ENCODE measurements around the gene NPFF. TPM values are rescaled to one million over a fixed set of nuclear protein-coding genes. Genes with fewer than 3 reads are reported as not detected.
A peak's percentile ranks its signal among the peaks of the same experiment; 100 is the strongest.

The NPFF gene
- total and polyA plus RNA-seq, 2 donors (not counting 1 experiment from before 2014, with no cell fraction given): not detected

DNA sequence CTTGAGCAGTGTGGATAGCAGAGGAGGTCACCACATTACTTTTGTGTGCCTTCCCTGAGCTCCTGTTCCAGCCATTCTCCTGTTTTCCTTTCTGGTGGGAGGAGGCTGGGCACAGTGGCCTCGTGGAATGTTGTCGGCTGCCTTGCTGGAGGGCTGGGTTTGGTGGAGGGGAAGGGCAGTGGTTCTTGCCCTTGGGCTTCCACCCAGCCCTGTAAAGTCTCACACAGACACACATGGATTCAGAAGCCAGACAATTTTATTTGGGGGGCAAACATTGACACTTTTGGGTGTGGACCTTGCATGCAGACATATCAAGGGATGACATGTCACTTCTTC lies 866 bp downstream of the NPFF start:
- H2AFZ ChIP-seq (ENCODE audit: low read length): no peak overlapping the region
- no peak for TF ChIP-seq EZH2 (IDR thresholded peaks at IDR 0.05; ENCODE audit: low read length, missing control alignments)
- TF ChIP-seq, protein P1, sequence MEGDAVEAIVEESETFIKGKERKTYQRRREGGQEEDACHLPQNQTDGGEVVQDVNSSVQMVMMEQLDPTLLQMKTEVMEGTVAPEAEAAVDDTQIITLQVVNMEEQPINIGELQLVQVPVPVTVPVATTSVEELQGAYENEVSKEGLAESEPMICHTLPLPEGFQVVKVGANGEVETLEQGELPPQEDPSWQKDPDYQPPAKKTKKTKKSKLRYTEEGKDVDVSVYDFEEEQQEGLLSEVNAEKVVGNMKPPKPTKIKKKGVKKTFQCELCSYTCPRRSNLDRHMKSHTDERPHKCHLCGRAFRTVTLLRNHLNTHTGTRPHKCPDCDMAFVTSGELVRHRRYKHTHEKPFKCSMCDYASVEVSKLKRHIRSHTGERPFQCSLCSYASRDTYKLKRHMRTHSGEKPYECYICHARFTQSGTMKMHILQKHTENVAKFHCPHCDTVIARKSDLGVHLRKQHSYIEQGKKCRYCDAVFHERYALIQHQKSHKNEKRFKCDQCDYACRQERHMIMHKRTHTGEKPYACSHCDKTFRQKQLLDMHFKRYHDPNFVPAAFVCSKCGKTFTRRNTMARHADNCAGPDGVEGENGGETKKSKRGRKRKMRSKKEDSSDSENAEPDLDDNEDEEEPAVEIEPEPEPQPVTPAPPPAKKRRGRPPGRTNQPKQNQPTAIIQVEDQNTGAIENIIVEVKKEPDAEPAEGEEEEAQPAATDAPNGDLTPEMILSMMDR (conservative IDR thresholded peaks at IDR 0.05 in 1 of 2, IDR thresholded peaks at IDR 0.05 in 1 of 2; ENCODE audit: low read depth in 1 of 2, low read length in 2 of 2): no peak
- H3K27me3 ChIP-seq (ENCODE audit: control insufficient read depth, insufficient read depth, low read length): no peaks in the 10 kb centered on the region
- peaks cover 16% of the 10 kb centered on the region for H3K4me1 ChIP-seq (ENCODE audit: control insufficient read depth, extremely low read depth, insufficient read depth, low read length)
- no peak overlapping the region for H3K4me3 ChIP-seq (replicated peaks in 1 of 4; ENCODE audit: control extremely low read depth in 1 of 4, insufficient read depth in 1 of 4, low read depth in 3 of 4, low read length in 4 of 4)
- H3K36me3 ChIP-seq (ENCODE audit: control insufficient read depth, insufficient read depth, low read length): peaks cover 18% of the 10 kb centered on the region
- H3K27ac ChIP-seq (ENCODE audit: insufficient read depth, low read length): peak overlapping the region; percentile 5
- H3K79me2 ChIP-seq (ENCODE audit: control insufficient read depth, insufficient read depth, low read length): peaks cover 13% of the 10 kb centered on the region
- DNase-seq (ENCODE audit: low read depth in 2 of 2): no peak
- H4K20me1 ChIP-seq (ENCODE audit: control insufficient read depth, extremely low read depth, insufficient read depth, low read length): no peaks in the 10 kb centered on the region
- no peak overlapping the region for H3K4me2 ChIP-seq (ENCODE audit: extremely low read depth, insufficient read depth, low read length)
- H3K9me3 ChIP-seq (ENCODE audit: control insufficient read depth, insufficient read depth, low read depth, low read length): no peaks in the 10 kb centered on the region
- no peak overlapping the region for H3K9ac ChIP-seq (ENCODE audit: insufficient read depth, low read length)

DNA sequence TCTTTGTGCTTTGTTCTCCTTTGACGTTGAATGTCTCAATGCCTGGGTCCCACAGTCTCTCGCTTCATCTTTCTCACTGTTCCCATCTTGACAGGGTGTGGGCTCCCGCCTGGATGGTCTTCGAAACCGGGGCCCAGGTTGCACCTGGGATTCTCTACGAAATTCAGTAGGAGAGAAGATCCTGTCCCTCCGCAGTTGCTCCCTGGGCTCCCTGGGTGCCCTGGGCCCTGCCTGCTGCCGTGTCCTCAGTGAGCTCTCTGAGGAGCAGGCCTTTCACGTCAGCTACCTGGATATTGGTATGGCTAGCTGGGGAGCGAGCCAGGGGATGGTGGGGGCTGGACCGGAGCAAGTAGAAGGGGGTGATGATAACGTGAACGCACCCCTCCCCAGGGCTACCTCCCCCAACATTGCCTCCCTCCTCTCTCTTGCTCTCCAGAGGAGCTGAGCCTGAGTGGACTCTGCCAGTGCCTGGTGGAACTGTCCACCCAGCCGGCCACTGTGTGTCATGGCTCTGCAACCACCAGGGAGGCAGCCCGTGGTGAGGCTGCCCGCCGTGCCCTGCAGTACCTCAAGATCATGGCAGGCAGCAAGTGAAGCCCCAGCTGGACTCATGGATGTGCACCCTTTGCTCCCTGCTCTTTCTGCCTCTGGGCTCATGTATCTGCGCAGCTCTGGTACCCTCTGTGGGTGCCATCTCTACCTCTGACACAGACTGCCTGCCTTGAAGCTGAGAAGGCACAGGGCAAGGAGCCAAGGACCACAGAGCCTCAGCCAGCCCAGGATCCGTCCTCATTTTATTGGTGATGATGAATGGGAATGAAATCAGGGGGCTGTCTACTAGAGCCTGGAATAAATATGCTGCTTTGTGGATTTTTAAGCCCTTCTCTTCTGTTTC lies 1.5 kb downstream of the NPFF start:
- TF ChIP-seq, protein P1 (conservative IDR thresholded peaks at IDR 0.05 in 1 of 2, IDR thresholded peaks at IDR 0.05 in 1 of 2; ENCODE audit: low read depth in 1 of 2, low read length in 2 of 2): no peak
- TF ChIP-seq EZH2 (IDR thresholded peaks at IDR 0.05; ENCODE audit: low read length, missing control alignments): no peak
- peak overlapping the region; percentile 68 for H3K4me2 ChIP-seq (ENCODE audit: extremely low read depth, insufficient read depth, low read length)
- peak in 1 of 2 donors; percentile 36 for DNase-seq (ENCODE audit: low read depth in 2 of 2)
- H3K79me2 ChIP-seq (ENCODE audit: control insufficient read depth, insufficient read depth, low read length): peaks cover 13% of the 10 kb centered on the region
- peaks cover 17% of the 10 kb centered on the region for H3K4me1 ChIP-seq (ENCODE audit: control insufficient read depth, extremely low read depth, insufficient read depth, low read length)
- H4K20me1 ChIP-seq (ENCODE audit: control insufficient read depth, extremely low read depth, insufficient read depth, low read length): no peaks in the 10 kb centered on the region
- no peak overlapping the region for H3K9ac ChIP-seq (ENCODE audit: insufficient read depth, low read length)
- no peaks in the 10 kb centered on the region for H3K9me3 ChIP-seq (ENCODE audit: control insufficient read depth, insufficient read depth, low read depth, low read length)
- H3K27ac ChIP-seq (ENCODE audit: insufficient read depth, low read length): peak overlapping the region; percentile 66
- H3K36me3 ChIP-seq (ENCODE audit: control insufficient read depth, insufficient read depth, low read length): peaks cover 18% of the 10 kb centered on the region
- H3K27me3 ChIP-seq (ENCODE audit: control insufficient read depth, insufficient read depth, low read length): no peaks in the 10 kb centered on the region
- H3K4me3 ChIP-seq (replicated peaks in 1 of 4; ENCODE audit: control extremely low read depth in 1 of 4, insufficient read depth in 1 of 4, low read depth in 3 of 4, low read length in 4 of 4): no peak overlapping the region
- H2AFZ ChIP-seq (ENCODE audit: low read length): no peak overlapping the region

DNA sequence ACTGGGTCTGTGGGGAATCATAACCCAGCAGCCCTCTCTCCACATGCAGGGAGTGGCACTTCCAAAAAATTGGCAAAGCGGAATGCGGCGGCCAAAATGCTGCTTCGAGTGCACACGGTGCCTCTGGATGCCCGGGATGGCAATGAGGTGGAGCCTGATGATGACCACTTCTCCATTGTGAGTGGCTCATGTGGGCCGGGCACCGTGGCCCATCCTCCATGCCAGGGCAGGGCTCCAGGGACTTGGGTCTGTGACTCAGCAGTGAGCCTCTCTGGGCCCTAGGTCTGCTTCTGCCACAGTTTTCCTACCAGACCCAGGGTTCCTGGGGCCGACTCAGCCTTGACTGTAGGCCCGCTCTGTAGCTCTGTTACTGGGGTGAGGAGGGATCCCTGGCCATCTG lies 2.2 kb downstream of the NPFF start:
- no peaks in the 10 kb centered on the region for H3K9me3 ChIP-seq (ENCODE audit: control insufficient read depth, insufficient read depth, low read depth, low read length)
- no peak for TF ChIP-seq EZH2 (IDR thresholded peaks at IDR 0.05; ENCODE audit: low read length, missing control alignments)
- TF ChIP-seq, protein P1 (conservative IDR thresholded peaks at IDR 0.05 in 1 of 2, IDR thresholded peaks at IDR 0.05 in 1 of 2; ENCODE audit: low read depth in 1 of 2, low read length in 2 of 2): no peak
- no peaks in the 10 kb centered on the region for H3K27me3 ChIP-seq (ENCODE audit: control insufficient read depth, insufficient read depth, low read length)
- peaks cover 20% of the 10 kb centered on the region for H3K4me1 ChIP-seq (ENCODE audit: control insufficient read depth, extremely low read depth, insufficient read depth, low read length)
- peaks cover 13% of the 10 kb centered on the region for H3K79me2 ChIP-seq (ENCODE audit: control insufficient read depth, insufficient read depth, low read length)
- H3K36me3 ChIP-seq (ENCODE audit: control insufficient read depth, insufficient read depth, low read length): peaks cover 18% of the 10 kb centered on the region
- no peak overlapping the region for H2AFZ ChIP-seq (ENCODE audit: low read length)
- no peaks in the 10 kb centered on the region for H4K20me1 ChIP-seq (ENCODE audit: control insufficient read depth, extremely low read depth, insufficient read depth, low read length)
- H3K4me2 ChIP-seq (ENCODE audit: extremely low read depth, insufficient read depth, low read length): peak overlapping the region; percentile 68
- no peak overlapping the region for H3K9ac ChIP-seq (ENCODE audit: insufficient read depth, low read length)
- peak in 1 of 2 donors; percentile 68 for DNase-seq (ENCODE audit: low read depth in 2 of 2)
- peak overlapping the region; percentile 66 for H3K27ac ChIP-seq (ENCODE audit: insufficient read depth, low read length)
- no peak overlapping the region for H3K4me3 ChIP-seq (replicated peaks in 1 of 4; ENCODE audit: control extremely low read depth in 1 of 4, insufficient read depth in 1 of 4, low read depth in 3 of 4, low read length in 4 of 4)

Data from fibroblast of lung (primary cell).